WTC11 (cell line): ENCODE data around the gene THOC5. TPM values are rescaled to one million over a fixed set of nuclear protein-coding genes. Genes with fewer than 3 reads are reported as not detected.

Source experiments
- ATAC-seq: fragments of 200-7000 bp; cut with Tn5 transposase; 2 replicates; pipeline ENCODE4 v1.10.0; 2021; ENCODE audit warnings: mild to moderate bottlenecking, moderate library complexity
- CTCF ChIA-PET: fragments of 300-600 bp; sonication (Branson Sonifier 250); formaldehyde crosslinking; loops from one replicate; lab custom pipeline; 2021; ENCODE audit warnings: antibody characterized with exemption; lab: Charles Lee
- POLR2A ChIA-PET: fragments of 350-600 bp; sonication (Branson Sonifier 250); formaldehyde crosslinking; loops from one replicate; lab custom pipeline; 2021; ENCODE audit warnings: antibody characterized with exemption; lab: Charles Lee
- DNase-seq: peaks from one replicate; pipeline ENCODE4 v3.0.0; 2021; ENCODE audit warnings: low spot score
- H3K27ac Mint-ChIP-seq: 2 replicates; pipeline ENCODE4 v1.8.0; 2021; ENCODE audit warnings: mixed read lengths
- H3K27me3 Mint-ChIP-seq: 2 replicates; pipeline ENCODE4 v1.8.0; 2021; ENCODE audit warnings: low read depth, mild to moderate bottlenecking, moderate library complexity, mixed read lengths
- H3K36me3 Mint-ChIP-seq: 2 replicates; pipeline ENCODE4 v1.8.0; 2021; ENCODE audit warnings: mixed read lengths
- H3K4me1 Mint-ChIP-seq: 2 replicates; pipeline ENCODE4 v1.8.0; 2022; ENCODE audit warnings: mixed read lengths
- H3K4me3 Mint-ChIP-seq: 2 replicates; pipeline ENCODE4 v1.8.0; 2021; ENCODE audit warnings: mild to moderate bottlenecking, moderate library complexity, mixed read lengths
- H3K9me3 Mint-ChIP-seq: 2 replicates; pipeline ENCODE4 v1.8.0; 2021; ENCODE audit warnings: mixed read lengths
- ATF6 ChIP-seq: sonication (generic); formaldehyde crosslinking; IDR thresholded peaks from 2 replicates; pipeline ENCODE4 v1.8.1; 2023; ENCODE audit warnings: mild to moderate bottlenecking, missing genetic modification reagents
- E2F1 ChIP-seq: sonication (generic); formaldehyde crosslinking; IDR thresholded peaks from 2 replicates; pipeline ENCODE4 v1.8.0; 2022; ENCODE audit warnings: mild to moderate bottlenecking, missing genetic modification reagents
- FOXP1 ChIP-seq: sonication (generic); formaldehyde crosslinking; IDR thresholded peaks from 2 replicates; pipeline ENCODE4 v1.8.0; 2022; ENCODE audit warnings: missing genetic modification reagents, mild to moderate bottlenecking, moderate library complexity, borderline replicate concordance
- HMGA2 ChIP-seq: fragments of 250-450 bp; sonication (Bioruptor Pico); IDR thresholded peaks from 2 replicates; pipeline ENCODE4 v1.4.0; 2021; ENCODE audit warnings: mild to moderate bottlenecking, moderate library complexity
- IRF1 ChIP-seq: sonication (generic); formaldehyde crosslinking; IDR thresholded peaks from 2 replicates; pipeline ENCODE4 v1.8.0; 2023; ENCODE audit warnings: missing genetic modification reagents
- MLX ChIP-seq: sonication (generic); formaldehyde crosslinking; IDR thresholded peaks from 2 replicates; pipeline ENCODE4 v1.8.1; 2023; ENCODE audit warnings: mild to moderate bottlenecking, missing genetic modification reagents, moderate library complexity
- NR2C2 ChIP-seq: sonication (generic); formaldehyde crosslinking; IDR thresholded peaks from 2 replicates; pipeline ENCODE4 v1.8.0; 2022; ENCODE audit warnings: mild to moderate bottlenecking, missing genetic modification reagents
- PRRX2 ChIP-seq: fragments of 250-450 bp; sonication (Bioruptor Pico); IDR thresholded peaks from 2 replicates; pipeline ENCODE4 v1.8.0; 2021; ENCODE audit warnings: mild to moderate bottlenecking
- RORB ChIP-seq: fragments of 250-450 bp; sonication (Bioruptor Pico); IDR thresholded peaks from 2 replicates; pipeline ENCODE4 v1.9.0; 2021; ENCODE audit warnings: mild to moderate bottlenecking
- SOX15 ChIP-seq: fragments of 250-450 bp; sonication (Bioruptor Pico); IDR thresholded peaks from 2 replicates; pipeline ENCODE4 v1.9.0; 2021; ENCODE audit warnings: mild to moderate bottlenecking
- TP53 ChIP-seq: sonication (generic); formaldehyde crosslinking; IDR thresholded peaks from 2 replicates; pipeline ENCODE4 v1.8.1; 2023; ENCODE audit warnings: mild to moderate bottlenecking, missing genetic modification reagents
- USF1 ChIP-seq: sonication (generic); formaldehyde crosslinking; IDR thresholded peaks from 2 replicates; pipeline ENCODE4 v1.8.0; 2022; ENCODE audit warnings: mild to moderate bottlenecking, missing genetic modification reagents
- ZBTB21 ChIP-seq: sonication (generic); formaldehyde crosslinking; IDR thresholded peaks from 2 replicates; pipeline ENCODE4 v1.8.1; 2023; ENCODE audit warnings: mild to moderate bottlenecking, missing genetic modification reagents, borderline replicate concordance
- ZNF138 ChIP-seq: sonication (generic); formaldehyde crosslinking; conservative IDR thresholded peaks from 2 replicates; pipeline ENCODE4 v1.8.1; 2022; ENCODE audit warnings: mild to moderate bottlenecking, moderate library complexity, missing genetic modification reagents
- ZNF263 ChIP-seq: sonication (generic); formaldehyde crosslinking; IDR thresholded peaks from 2 replicates; pipeline ENCODE4 v1.8.1; 2022; ENCODE audit warnings: low read depth, mild to moderate bottlenecking, moderate library complexity, missing genetic modification reagents
- ZNF281 ChIP-seq: sonication (generic); formaldehyde crosslinking; IDR thresholded peaks from 2 replicates; pipeline ENCODE4 v1.8.0; 2023; ENCODE audit warnings: mild to moderate bottlenecking, missing genetic modification reagents
- ZNF317 ChIP-seq: sonication (generic); formaldehyde crosslinking; IDR thresholded peaks from 2 replicates; pipeline ENCODE4 v1.8.1; 2023; ENCODE audit warnings: low read depth, mild to moderate bottlenecking, moderate library complexity, missing genetic modification reagents, borderline replicate concordance
- ZNF532 ChIP-seq: fragments of 250-450 bp; sonication (Bioruptor Pico); IDR thresholded peaks from 2 replicates; pipeline ENCODE4 v1.9.0; 2021; ENCODE audit warnings: mild to moderate bottlenecking, borderline replicate concordance
- ZSCAN18 ChIP-seq: fragments of 250-450 bp; sonication (Bioruptor Pico); IDR thresholded peaks from 2 replicates; pipeline ENCODE4 v2.1.2; 2022; ENCODE audit warnings: mild to moderate bottlenecking, moderate library complexity
- total RNA-seq: library from RNA; stranded (reverse); gene quantifications from 3 replicates; pipeline ENCODE4 v1.2.3, GENCODE V29; 2021

The THOC5 gene
- total RNA-seq, 1 experiment from 2014 or later, result 51.2 TPM

GRCh38 chr22:29578462-29579200 is 25.1 kb upstream of the THOC5 start:
- H3K36me3 Mint-ChIP-seq, result peaks cover 8% of the 10 kb centered on the region
- no peak for TF ChIP-seq ZNF317
- no peak for TF ChIP-seq SOX15
- no peak for TF ChIP-seq ZNF138 (CRISPR knock-in tag)
- no peak for TF ChIP-seq PRRX2 (CRISPR knock-in tag)
- no peak for TF ChIP-seq ZNF281 (CRISPR knock-in tag)
- TF ChIP-seq USF1 (CRISPR knock-in tag), result no peak
- TF ChIP-seq ZNF532 (CRISPR knock-in tag), result no peak
- no peak for TF ChIP-seq IRF1
- no peak for TF ChIP-seq FOXP1 (CRISPR knock-in tag)
- TF ChIP-seq NR2C2 (CRISPR knock-in tag), result no peak
- TF ChIP-seq ATF6 (CRISPR knock-in tag), result no peak
- TF ChIP-seq E2F1 (CRISPR knock-in tag), result no peak
- no peak for TF ChIP-seq ZBTB21 (CRISPR knock-in tag)
- TF ChIP-seq ZSCAN18 (CRISPR knock-in tag), result no peak
- TF ChIP-seq MLX (CRISPR knock-in tag), result no peak
- TF ChIP-seq TP53 (CRISPR knock-in tag), result no peak
- no peak for TF ChIP-seq ZNF263 (CRISPR knock-in tag)
- TF ChIP-seq HMGA2 (CRISPR knock-in tag), result no peak
- TF ChIP-seq RORB (CRISPR knock-in tag), result no peak
- POLR2A ChIA-PET, result interaction anchor here (0.7 kb wide), 1 partner anchor 250 kb away, joined by 8 read pairs; no protein-coding TSS in a partner anchor

More at GRCh38 chr22:29578462-29579200, 25.1 kb upstream of the THOC5 start:
- DNase-seq (no peak), ATAC-seq (no peak)
- Mint-ChIP-seq H3K4me1 (peaks cover 26% of the 10 kb centered on the region), H3K27ac (no peak overlapping the region), H3K9me3 (no peaks in the 10 kb centered on the region), H3K4me3 (no peak overlapping the region), H3K27me3 (no peaks in the 10 kb centered on the region)
- CTCF ChIA-PET, result interaction anchor here (1.1 to 1.3 kb wide), 2 partner anchors 31 to 57 kb away, joined by 3 read pairs; no protein-coding TSS in a partner anchor
